NT2/D1 (cell line): ENCODE measurements around the gene FKBP5.

ENCODE experiments used
- DNase-seq: peaks from one replicate; pipeline ENCODE4 v3.0.0-alpha.2; 2011; ENCODE audit warnings: low read depth, low spot score
- H3K27me3 ChIP-seq: 2 replicates; pipeline ENCODE4 v1.6.0; 2011; ENCODE audit warnings: mild to moderate bottlenecking; ENCODE audit not compliant: insufficient read length, insufficient read depth
- H3K36me3 ChIP-seq: 2 replicates; pipeline ENCODE4 v1.6.1; 2011; ENCODE audit warnings: mild to moderate bottlenecking, low read length, mixed read lengths; ENCODE audit not compliant: insufficient read depth, insufficient read length
- H3K4me1 ChIP-seq: 2 replicates; pipeline ENCODE4 v1.5.1; 2011; ENCODE audit not compliant: insufficient read depth, insufficient read length
- H3K4me3 ChIP-seq: 2 replicates; pipeline ENCODE4 v1.5.1; 2011; ENCODE audit warnings: low read depth; ENCODE audit not compliant: insufficient read length
- H3K9ac ChIP-seq: 2 replicates; pipeline ENCODE4 v1.6.0; 2011; ENCODE audit warnings: low read depth; ENCODE audit not compliant: insufficient read length
- H3K9me3 ChIP-seq: 2 replicates; pipeline ENCODE4 v1.5.1; 2011; ENCODE audit warnings: mild to moderate bottlenecking, low read length; ENCODE audit not compliant: insufficient read depth
- SUZ12 ChIP-seq: IDR thresholded peaks from 2 replicates; pipeline ENCODE4 v1.6.1; 2011; ENCODE audit not compliant: insufficient read length, insufficient read depth; ENCODE audit errors: extremely low read depth
- YY1 ChIP-seq: IDR thresholded peaks from 2 replicates; pipeline ENCODE4 v1.6.1; 2011; ENCODE audit not compliant: insufficient read length, insufficient read depth
- ZNF274 ChIP-seq: IDR thresholded peaks from 2 replicates; pipeline ENCODE4 v1.6.1; 2011; ENCODE audit warnings: mild to moderate bottlenecking, low read depth, low read length

Gene FKBP5

DNA sequence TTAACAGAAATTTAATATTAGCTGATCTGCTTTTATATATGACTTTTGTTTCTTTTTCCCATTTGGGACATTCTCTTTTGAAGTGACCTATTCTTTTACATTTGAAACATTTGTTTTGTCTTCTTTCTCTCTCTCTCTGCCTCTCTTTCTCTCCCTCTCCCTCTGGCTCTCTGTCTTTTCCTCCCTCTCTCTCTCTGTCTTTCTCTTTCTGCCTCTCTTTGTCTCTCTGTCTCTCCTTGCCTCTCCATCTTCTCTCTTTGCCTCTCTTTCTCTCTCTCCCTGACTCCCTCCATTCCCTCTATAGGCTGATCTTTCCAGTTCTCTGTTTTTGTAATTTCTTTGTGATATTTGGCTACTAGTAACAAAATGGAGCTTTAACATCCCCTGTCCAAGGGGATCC, 124.0 kb downstream of the FKBP5 start:
- H3K4me3 ChIP-seq, result no peak overlapping the region
- H3K4me1 ChIP-seq, result no peaks in the 10 kb centered on the region
- peaks cover 13% of the 10 kb centered on the region; the same call in 1 of the 2 replicates for H3K9me3 ChIP-seq
- no peak for DNase-seq
- TF ChIP-seq ZNF274 (no peak), SUZ12 (no peak), YY1 (no peak)
- H3K36me3 ChIP-seq, result no peaks in the 10 kb centered on the region
- no peaks in the 10 kb centered on the region for H3K27me3 ChIP-seq
- no peak overlapping the region for H3K9ac ChIP-seq

DNA sequence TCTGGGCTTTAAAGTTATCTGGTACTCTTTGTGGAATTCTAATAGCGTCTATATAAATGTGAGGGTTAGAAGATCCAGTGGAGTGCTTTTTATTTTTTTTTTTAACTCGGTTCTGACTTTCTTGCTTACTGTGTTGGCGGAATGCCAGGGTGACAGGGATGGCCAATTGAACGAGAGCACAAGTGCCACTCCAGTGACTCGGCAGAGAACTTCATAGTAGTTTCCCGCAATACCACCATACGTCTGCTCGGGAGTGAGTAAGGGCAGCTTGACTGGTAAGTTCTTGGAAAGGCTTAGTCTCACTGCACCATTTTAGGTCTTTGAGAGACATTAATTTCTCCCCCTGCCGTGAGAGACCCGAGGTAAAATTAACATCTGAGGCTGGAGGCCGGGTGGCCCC, 126.7 kb downstream of the FKBP5 start:
- no peaks in the 10 kb centered on the region for H3K4me1 ChIP-seq
- H3K36me3 ChIP-seq, result no peaks in the 10 kb centered on the region
- no peak overlapping the region for H3K9ac ChIP-seq
- no peaks in the 10 kb centered on the region for H3K27me3 ChIP-seq
- H3K4me3 ChIP-seq, result no peak overlapping the region
- TF ChIP-seq SUZ12 (no peak), YY1 (no peak), ZNF274 (no peak)
- peaks cover 11% of the 10 kb centered on the region; the same call in 1 of the 2 replicates for H3K9me3 ChIP-seq
- DNase-seq, result no peak

DNA sequence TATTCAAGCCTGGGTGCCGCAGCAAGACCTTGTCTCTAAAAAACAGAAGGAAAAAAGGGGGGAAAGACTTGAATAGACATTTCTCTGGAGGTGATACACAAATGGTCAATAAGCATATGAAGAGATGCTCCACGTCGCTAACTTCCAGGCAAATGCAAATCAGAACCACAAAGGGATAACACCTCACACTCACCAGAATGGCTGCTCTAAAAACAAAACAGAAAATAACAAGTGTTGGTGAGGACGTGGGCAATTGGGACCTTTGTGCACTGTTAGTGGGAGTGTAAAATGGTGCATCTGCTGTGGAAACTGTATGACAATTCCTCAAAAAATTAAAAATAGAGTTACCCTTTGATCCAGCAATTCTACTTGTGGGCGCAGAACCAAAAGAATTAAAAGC, 127.6 kb downstream of the FKBP5 start:
- DNase-seq, result no peak
- Histone ChIP-seq H3K36me3 (no peaks in the 10 kb centered on the region), H3K4me1 (no peaks in the 10 kb centered on the region), H3K27me3 (no peaks in the 10 kb centered on the region), H3K9ac (no peak overlapping the region), H3K9me3 (0 out of 2 replicates have a peak, but pooled peaks cover 1% of the 10 kb centered on the region), H3K4me3 (no peak overlapping the region)
- no peak for TF ChIP-seq SUZ12
- no peak for TF ChIP-seq YY1
- no peak for TF ChIP-seq ZNF274

DNA sequence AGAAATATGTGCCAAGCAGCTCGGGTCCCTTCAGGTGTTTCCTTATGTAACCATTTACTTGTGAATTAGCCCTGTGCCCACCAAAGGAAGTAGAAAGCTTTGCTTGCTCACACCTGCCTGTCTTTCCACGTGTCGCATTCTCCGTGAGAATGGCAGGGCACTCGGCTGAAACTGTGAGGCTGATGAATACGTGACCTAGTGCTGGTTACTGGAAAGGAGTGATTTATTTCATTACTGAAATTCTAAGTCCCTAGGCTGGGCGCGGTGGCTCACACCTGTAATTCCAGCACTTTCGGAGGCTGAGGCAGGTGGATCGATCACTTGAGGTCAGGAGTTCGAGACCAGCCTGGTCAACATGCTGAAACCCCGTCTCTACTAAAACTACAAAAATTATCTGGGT, 130.1 kb downstream of the FKBP5 start:
- DNase-seq, result no peak
- TF ChIP-seq YY1 (no peak), SUZ12 (no peak), ZNF274 (no peak)
- no peaks in the 10 kb centered on the region for H3K27me3 ChIP-seq
- no peaks in the 10 kb centered on the region for H3K9me3 ChIP-seq
- H3K4me1 ChIP-seq, result no peaks in the 10 kb centered on the region
- no peak overlapping the region for H3K9ac ChIP-seq
- no peaks in the 10 kb centered on the region for H3K36me3 ChIP-seq
- no peak overlapping the region for H3K4me3 ChIP-seq

DNA sequence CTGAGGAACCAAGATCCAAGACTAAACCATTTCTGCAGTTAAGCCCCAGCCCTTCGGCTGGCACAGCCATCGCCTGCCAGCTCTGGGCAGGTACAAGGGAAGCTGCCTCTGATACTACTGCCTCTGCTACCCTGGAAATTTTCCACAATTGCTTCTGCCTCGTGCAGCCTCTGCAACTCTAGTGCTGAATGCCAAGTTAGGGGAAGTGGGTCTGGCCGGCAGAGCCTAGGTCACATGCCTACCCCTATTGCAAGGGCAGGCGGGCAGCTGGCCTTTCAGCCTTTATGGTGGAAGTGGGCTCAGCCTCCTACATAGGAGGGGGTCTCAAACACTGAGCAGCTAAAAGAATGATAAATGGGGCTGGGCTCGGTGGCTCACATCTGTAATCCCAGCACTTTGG, 131.5 kb downstream of the FKBP5 start:
- Histone ChIP-seq H3K27me3 (no peaks in the 10 kb centered on the region), H3K4me3 (no peak overlapping the region), H3K9ac (no peak overlapping the region), H3K4me1 (peaks cover 4% of the 10 kb centered on the region), H3K36me3 (no peaks in the 10 kb centered on the region), H3K9me3 (no peaks in the 10 kb centered on the region)
- no peak for TF ChIP-seq SUZ12
- TF ChIP-seq YY1, result no peak
- TF ChIP-seq ZNF274, result no peak
- DNase-seq, result no peak

DNA sequence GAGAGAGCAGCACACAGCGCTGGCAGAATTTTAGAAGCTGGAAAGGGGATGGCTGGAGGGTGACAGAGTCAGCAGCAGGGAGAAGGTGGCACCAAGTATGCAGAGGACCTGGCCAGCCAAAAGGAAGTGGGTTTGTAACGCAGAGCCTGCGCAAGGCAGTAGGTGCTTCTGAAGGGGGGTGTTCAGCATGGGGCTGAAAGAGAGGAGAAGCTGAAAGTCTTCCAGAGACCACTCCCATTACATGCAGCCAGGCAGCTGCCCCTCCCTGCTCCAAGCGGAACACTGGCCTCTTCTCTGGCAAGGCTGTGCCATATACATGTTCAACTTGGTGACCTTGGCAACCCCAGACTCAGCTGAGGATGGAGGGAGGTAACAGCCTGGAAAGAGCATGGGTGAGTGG, 133.9 kb downstream of the FKBP5 start:
- Histone ChIP-seq H3K9ac (no peak overlapping the region), H3K4me3 (no peak overlapping the region), H3K27me3 (no peaks in the 10 kb centered on the region), H3K4me1 (peaks cover 4% of the 10 kb centered on the region), H3K36me3 (no peaks in the 10 kb centered on the region), H3K9me3 (no peaks in the 10 kb centered on the region)
- no peak for DNase-seq
- no peak for TF ChIP-seq ZNF274
- TF ChIP-seq SUZ12, result no peak
- no peak for TF ChIP-seq YY1

DNA sequence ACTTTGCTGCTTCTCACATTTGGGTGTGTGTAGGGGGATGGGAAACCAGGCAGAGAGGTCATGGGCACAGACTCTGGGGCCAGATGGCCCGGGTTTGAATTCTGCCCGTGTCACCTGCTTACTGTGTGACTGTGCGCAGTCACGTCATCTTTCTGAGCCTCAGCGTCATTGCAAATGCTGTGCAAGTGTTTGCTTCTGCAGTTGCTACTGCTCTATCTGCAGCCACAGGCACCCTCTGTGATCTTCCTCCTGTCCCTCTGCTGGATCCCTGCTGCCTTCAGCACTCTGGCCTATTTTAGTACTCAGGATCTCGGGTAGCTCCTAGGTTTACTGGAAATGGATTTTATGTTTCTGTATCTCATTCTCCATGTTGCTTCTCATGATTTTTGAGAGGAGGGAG, 135.4 kb downstream of the FKBP5 start:
- Histone ChIP-seq H3K27me3 (no peaks in the 10 kb centered on the region), H3K9me3 (no peaks in the 10 kb centered on the region), H3K4me3 (no peak overlapping the region), H3K36me3 (no peaks in the 10 kb centered on the region), H3K9ac (no peak overlapping the region), H3K4me1 (peaks cover 4% of the 10 kb centered on the region)
- no peak for DNase-seq
- TF ChIP-seq SUZ12, result no peak
- TF ChIP-seq YY1, result no peak
- no peak for TF ChIP-seq ZNF274

DNA sequence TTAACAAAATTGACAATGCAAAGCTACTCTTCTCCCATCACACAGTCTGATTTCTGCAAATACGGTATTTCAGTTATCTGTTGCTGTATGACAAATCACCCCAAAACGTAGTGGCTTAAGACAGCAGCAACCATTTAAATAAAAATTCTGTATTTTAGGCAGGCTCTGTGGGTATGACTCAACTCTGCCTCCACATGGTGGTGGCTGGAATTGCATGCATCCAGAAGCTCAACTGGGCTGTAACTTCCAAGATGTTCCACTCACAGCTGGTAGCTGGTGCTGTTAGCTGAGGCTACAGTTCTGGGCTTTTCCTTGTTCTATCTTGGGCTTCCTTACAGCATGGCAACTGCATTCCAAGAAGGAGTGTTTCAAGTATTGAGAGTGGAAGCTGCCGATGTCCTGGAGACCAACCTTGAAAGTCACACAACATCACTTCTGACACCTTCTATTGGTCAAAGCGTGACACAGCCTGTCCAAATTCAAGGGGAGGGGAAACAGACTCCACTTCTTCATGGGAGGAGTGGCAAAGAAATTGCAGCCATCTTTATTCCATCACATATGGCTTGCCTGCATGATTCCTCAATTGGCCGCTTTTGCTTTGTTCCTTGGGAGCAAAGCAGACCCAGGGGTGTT, 136.3 kb downstream of the FKBP5 start:
- Histone ChIP-seq H3K9me3 (no peaks in the 10 kb centered on the region), H3K4me3 (no peak overlapping the region), H3K4me1 (peaks cover 8% of the 10 kb centered on the region), H3K36me3 (no peaks in the 10 kb centered on the region), H3K27me3 (no peaks in the 10 kb centered on the region), H3K9ac (no peak overlapping the region)
- peak; percentile 43 for DNase-seq
- no peak for TF ChIP-seq ZNF274
- TF ChIP-seq YY1, result no peak
- no peak for TF ChIP-seq SUZ12
